GM19372 (cell line): ENCODE data around the gene PPP4R3B.
A peak's percentile ranks its signal among the peaks of the same experiment; 100 is the strongest.

Experiments used
- ATAC-seq: cut with Tn5 transposase; IDR thresholded peaks from one replicate; pipeline ENCODE4 v1.9.1; 2021; ENCODE audit warnings: mild to moderate bottlenecking, low read depth, moderate library complexity; ENCODE audit not compliant: unreplicated experiment

PPP4R3B gene

DNA sequence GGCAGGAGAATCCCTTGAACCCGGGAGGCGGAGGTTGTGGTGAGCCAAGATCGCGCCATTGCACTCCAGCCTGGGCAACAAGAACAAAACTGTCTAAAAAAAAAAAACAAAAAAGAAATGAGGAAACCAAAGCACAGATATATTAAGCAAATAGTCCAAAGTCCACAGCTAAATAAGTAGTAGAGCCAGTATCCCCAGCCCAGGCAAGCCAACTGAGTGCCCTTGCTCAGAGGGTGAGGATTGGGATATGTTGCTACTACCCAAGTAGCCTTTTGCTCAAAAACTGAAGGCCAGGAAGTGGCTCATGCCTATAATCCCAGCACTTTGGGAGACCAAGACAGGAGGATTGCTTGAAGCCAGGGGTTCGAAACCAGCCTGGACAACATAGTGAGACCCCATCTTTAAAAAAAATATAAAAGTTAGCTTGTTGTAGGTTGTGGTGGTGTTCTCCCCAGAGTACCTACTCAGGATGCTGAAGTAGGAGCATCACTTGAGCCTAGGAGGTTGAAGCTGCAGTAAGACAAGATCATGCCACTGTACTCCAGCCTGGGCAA lies 92.5 kb downstream of the PPP4R3B start:
- no peak for ATAC-seq

DNA sequence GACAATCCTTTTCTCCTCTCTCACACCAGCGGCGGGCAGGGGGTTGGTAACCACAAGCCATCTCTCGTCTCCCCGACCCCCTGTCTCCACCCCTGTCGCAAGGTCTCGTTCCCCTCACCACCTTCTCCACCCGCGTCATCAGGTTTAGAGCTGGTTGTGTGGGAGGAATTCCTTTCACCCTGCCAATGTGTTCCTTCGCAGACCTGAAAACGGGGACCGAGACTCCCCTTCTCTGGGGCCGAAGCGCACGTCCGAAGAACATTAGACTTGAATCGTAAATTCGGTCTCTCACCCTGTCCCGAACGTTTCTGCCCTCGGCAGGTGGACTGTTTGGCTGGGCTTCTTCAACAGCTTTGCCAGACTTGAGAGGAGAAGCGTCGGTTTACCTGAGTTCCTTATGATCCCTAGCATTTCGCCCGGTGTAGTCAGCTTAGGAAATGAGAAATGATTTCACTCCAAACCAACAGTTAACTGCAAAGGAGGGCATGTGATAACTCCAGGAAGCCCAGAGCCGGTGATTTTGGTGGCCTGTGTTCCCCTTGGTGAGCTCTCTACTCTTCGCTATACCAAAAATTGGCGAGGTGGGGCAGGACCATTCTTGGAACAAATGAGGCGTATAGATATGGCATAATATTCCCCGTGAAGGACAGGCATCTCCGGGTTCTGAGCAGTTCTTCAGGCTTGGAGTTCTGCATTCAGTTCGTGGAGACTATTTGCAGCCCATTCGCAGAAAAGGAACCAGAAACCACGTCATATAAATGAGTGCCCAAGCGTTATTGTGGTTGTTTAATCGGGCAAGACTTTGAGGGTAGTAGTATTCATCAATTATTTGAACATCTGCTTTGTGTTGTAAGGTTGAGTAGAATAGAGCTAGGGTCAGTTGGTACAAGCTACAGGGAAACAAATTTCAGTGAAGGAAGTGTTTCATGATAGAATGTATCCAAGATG lies 97.2 kb downstream of the PPP4R3B start:
- peak; percentile 1 for ATAC-seq

- ATAC-seq: peak; percentile 4
These were observed 98.6 kb downstream of the PPP4R3B start for GRCh38 chr2:55518841-55519165.

DNA sequence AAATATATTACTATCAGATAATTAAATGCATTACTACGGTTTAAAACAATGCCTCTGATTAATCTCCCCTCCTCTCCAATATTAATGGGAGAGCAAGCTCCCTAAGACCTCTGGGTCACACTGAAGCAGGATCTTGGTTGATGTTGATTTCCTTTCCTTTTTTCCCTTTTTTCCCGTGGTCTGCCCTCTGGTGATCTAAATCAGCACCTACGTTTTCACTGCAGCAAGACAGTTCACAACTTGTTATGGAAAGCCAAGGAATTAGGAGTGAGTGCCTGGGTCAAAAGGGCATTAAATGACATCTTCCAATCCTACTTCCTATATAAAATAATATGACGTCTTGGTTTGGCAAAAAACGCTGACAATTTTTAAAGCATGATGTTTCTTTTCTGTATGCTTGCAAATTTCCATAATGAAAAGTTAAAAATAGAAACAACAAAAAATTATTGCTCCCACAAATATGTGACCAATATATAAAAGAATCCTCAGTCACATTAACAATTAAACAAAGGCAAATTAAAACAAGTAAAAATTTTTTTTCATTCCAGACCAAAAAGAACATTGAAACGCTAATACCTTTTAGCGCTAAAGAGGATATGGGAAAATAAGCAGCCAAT lies 105.8 kb downstream of the PPP4R3B start:
- no peak for ATAC-seq

GRCh38 chr2:55502590-55503141 lies 114.8 kb downstream of the PPP4R3B start:
- no peak for ATAC-seq

GRCh38 chr2:55500025-55500424 lies 117.4 kb downstream of the PPP4R3B start:
- no peak for ATAC-seq

DNA sequence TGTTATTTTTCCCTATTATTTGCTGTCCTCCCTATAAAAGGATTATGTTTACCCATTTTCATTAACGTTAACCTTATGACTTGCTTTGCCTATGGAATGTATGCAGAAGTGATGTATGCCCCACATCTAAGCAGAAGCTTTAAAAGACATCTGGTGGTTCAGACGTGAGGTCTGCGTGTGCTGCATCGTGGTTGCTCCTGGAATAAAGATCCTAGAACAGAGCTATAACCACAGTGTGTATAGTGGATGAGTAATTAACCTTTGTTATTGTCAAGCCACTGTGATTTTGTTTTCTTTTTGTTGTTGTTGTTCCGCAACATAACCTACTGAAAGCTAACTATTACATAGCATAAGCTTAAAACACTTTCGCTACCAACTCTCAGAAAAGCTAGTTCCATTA lies 118.8 kb downstream of the PPP4R3B start:
- no peak for ATAC-seq
